Neuronal stem cell (in vitro differentiated cells): ENCODE results near the gene ULK2.
A peak's percentile ranks its signal among the peaks of the same experiment; 100 is the strongest.

Experiments
- DNase-seq: peaks from one replicate; pipeline ENCODE4 v3.0.0-alpha.2; 2013; ENCODE audit warnings: low spot score
- H2AFZ ChIP-seq: one replicate; pipeline ENCODE4 v1.6.1; 2013; ENCODE audit warnings: mild to moderate bottlenecking, low read length, inconsistent platforms
- H2AK5ac ChIP-seq: 2 replicates; pipeline ENCODE4 v1.6.1; 2013; ENCODE audit warnings: low read depth, mild to moderate bottlenecking, inconsistent platforms, low read length, moderate library complexity, mixed read lengths
- H2BK120ac ChIP-seq: 2 replicates; pipeline ENCODE4 v1.6.1; 2013; ENCODE audit warnings: low read depth, mild to moderate bottlenecking, inconsistent platforms, low read length, moderate library complexity, mixed read lengths
- H2BK12ac ChIP-seq: one replicate; pipeline ENCODE4 v1.6.1; 2013; ENCODE audit warnings: low read length, inconsistent platforms
- H2BK15ac ChIP-seq: 2 replicates; pipeline ENCODE4 v1.6.1; 2013; ENCODE audit warnings: mild to moderate bottlenecking, low read length, inconsistent platforms, mixed read lengths
- H2BK5ac ChIP-seq: one replicate; pipeline ENCODE4 v1.6.1; 2013; ENCODE audit warnings: inconsistent platforms, mild to moderate bottlenecking, low read length, moderate library complexity
- H3K14ac ChIP-seq: one replicate; pipeline ENCODE4 v1.6.1; 2013; ENCODE audit warnings: low read length, inconsistent platforms
- H3K18ac ChIP-seq: 2 replicates; pipeline ENCODE4 v1.6.1; 2013; ENCODE audit warnings: low read length, inconsistent platforms
- H3K23ac ChIP-seq: 2 replicates; pipeline ENCODE4 v1.6.1; 2013; ENCODE audit warnings: low read depth, mild to moderate bottlenecking, mixed read lengths, low read length, inconsistent platforms; ENCODE audit not compliant: poor library complexity
- H3K27ac ChIP-seq: replicated peaks from 3 replicates; pipeline ENCODE4 v1.5.1; 2013; ENCODE audit warnings: low read length, inconsistent platforms
- H3K27me3 ChIP-seq, 3 experiments: 2 replicates each; pipeline ENCODE4 v1.6.1; 2013; ENCODE audit warnings: low read length in 3 of 3, mild to moderate bottlenecking in 2 of 3, inconsistent platforms in 1 of 3, low read depth in 1 of 3, mixed read lengths in 1 of 3, moderate library complexity in 1 of 3; ENCODE audit not compliant: control insufficient read depth in 3 of 3, insufficient read depth in 3 of 3
- H3K36me3 ChIP-seq, 2 donors: replicated peaks in 1 of 2; 2 replicates each; pipeline ENCODE4 v1.6.1; 2013; ENCODE audit warnings: low read length in 2 of 2; ENCODE audit not compliant: control insufficient read depth in 2 of 2, insufficient read depth in 2 of 2
- H3K4ac ChIP-seq: 2 replicates; pipeline ENCODE4 v1.6.1; 2013; ENCODE audit warnings: inconsistent platforms, mild to moderate bottlenecking, low read length, moderate library complexity
- H3K4me1 ChIP-seq, 2 donors: 1 replicate in 1 of 2; 2 replicates in 1 of 2; pipeline ENCODE4 v1.6.1; 2013; ENCODE audit warnings: low read length in 2 of 2, low read depth in 1 of 2; ENCODE audit not compliant: control insufficient read depth in 2 of 2, insufficient read depth in 1 of 2
- H3K4me2 ChIP-seq: one replicate; pipeline ENCODE4 v1.6.1; 2013; ENCODE audit warnings: mild to moderate bottlenecking, low read length, inconsistent platforms; ENCODE audit not compliant: insufficient read depth, poor library complexity, severe bottlenecking
- H3K4me3 ChIP-seq, 2 donors: 2 replicates each; pipeline ENCODE4 v1.5.1; 2013; ENCODE audit warnings: low read length in 2 of 2, mild to moderate bottlenecking in 2 of 2, inconsistent platforms in 1 of 2, moderate library complexity in 1 of 2
- H3K79me1 ChIP-seq: one replicate; pipeline ENCODE4 v1.6.1; 2013; ENCODE audit warnings: low read depth, mild to moderate bottlenecking, inconsistent platforms, low read length, moderate library complexity
- H3K9ac ChIP-seq: one replicate; pipeline ENCODE4 v1.6.1; 2013; ENCODE audit warnings: mild to moderate bottlenecking, low read depth, low read length, inconsistent platforms; ENCODE audit not compliant: poor library complexity
- H3K9me3 ChIP-seq, 2 donors: replicated peaks in 1 of 2; 2 replicates each; pipeline versions ENCODE3 to v1.6.1; 2013; ENCODE audit warnings: low read length in 2 of 2, mild to moderate bottlenecking in 2 of 2, inconsistent platforms in 1 of 2, low read depth in 1 of 2, mixed read lengths in 1 of 2, moderate library complexity in 1 of 2; ENCODE audit not compliant: control insufficient read depth in 2 of 2, insufficient read depth in 1 of 2
- H4K8ac ChIP-seq: one replicate; pipeline ENCODE4 v1.6.1; 2013; ENCODE audit warnings: low read depth, mild to moderate bottlenecking, inconsistent platforms, low read length, moderate library complexity
- H4K91ac ChIP-seq: one replicate; pipeline ENCODE4 v1.6.1; 2013; ENCODE audit warnings: low read length, low read depth, mild to moderate bottlenecking, inconsistent platforms; ENCODE audit not compliant: poor library complexity
- WGBS, 2 donors: extraction: QIAGEN DNeasy Blood & Tissue Kit; methylation state at CpG; one replicate each; pipeline ENCODE4 v1.1.7; 2013; ENCODE audit warnings: missing lambda C conversion rate in 2 of 2, mixed read lengths in 1 of 2; ENCODE audit not compliant: insufficient read length in 2 of 2, insufficient replicate concordance in 1 of 2; ENCODE audit errors: extremely low coverage in 2 of 2; 5-methylcytosine and 5-hydroxymethylcytosine counted together

The ULK2 gene

DNA sequence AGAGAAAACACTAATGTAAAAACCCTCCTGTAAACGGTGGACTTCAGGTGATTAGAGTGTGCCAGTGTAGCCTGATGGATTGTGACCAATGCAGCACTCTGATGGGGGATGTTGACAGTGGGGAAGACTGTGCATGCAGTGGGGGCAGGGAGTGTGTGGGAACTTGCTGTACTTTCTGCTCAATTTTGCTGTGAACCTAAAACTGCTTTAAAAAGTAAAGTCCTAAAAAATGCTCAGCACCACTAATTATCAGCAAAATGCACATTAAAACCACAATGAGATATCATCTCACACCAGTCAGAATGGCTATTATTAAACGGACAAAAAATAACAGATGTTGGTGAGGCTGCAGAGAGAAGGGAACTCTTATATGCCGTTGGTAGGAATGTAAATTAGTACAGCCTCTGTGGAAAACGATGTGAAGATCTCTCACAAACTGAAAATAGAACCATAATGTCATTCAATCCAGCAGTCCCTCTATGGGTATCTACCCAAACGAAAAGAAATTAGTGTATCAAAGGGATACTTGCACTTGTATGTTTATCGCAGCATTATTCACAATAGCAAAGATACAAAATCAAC lies 9.7 kb upstream of the ULK2 start:
- H3K27ac ChIP-seq: no peak overlapping the region
- H3K18ac ChIP-seq: no peak overlapping the region
- no peak for DNase-seq
- H3K9me3 ChIP-seq: no peaks in the 10 kb centered on the region
- H3K36me3 ChIP-seq: no peaks in the 10 kb centered on the region
- no peak overlapping the region for H3K4me3 ChIP-seq
- no peak overlapping the region for H4K91ac ChIP-seq
- H3K27me3 ChIP-seq: peaks cover 0 to 2% (median 0%) of the 10 kb centered on the region in 3 experiments
- no peak overlapping the region for H2AFZ ChIP-seq
- no peak overlapping the region for H3K4ac ChIP-seq
- H3K14ac ChIP-seq: no peak overlapping the region
- no peaks in the 10 kb centered on the region for H3K4me1 ChIP-seq
- no peak overlapping the region for H2BK12ac ChIP-seq
- no peak overlapping the region for H3K23ac ChIP-seq
- no peak overlapping the region for H3K9ac ChIP-seq
- no peak overlapping the region for H2BK5ac ChIP-seq
- H2AK5ac ChIP-seq: no peak overlapping the region
- WGBS, 2 donors: no CpG with 5 or more reads among the region's 6 CpGs
- H4K8ac ChIP-seq: no peak overlapping the region
- no peak overlapping the region for H3K4me2 ChIP-seq
- no peak overlapping the region for H2BK120ac ChIP-seq
- no peaks in the 10 kb centered on the region for H3K79me1 ChIP-seq
- H2BK15ac ChIP-seq: no peak overlapping the region

- no peak overlapping the region for H2BK15ac ChIP-seq
- H3K9me3 ChIP-seq: no peaks in the 10 kb centered on the region
- no peak overlapping the region for H2AK5ac ChIP-seq
- H3K4me2 ChIP-seq: no peak overlapping the region
- no peak overlapping the region for H3K18ac ChIP-seq
- no peak overlapping the region for H3K14ac ChIP-seq
- H4K8ac ChIP-seq: no peak overlapping the region
- no peak overlapping the region for H2BK12ac ChIP-seq
- WGBS, 2 donors: no CpG with 5 or more reads among the region's 13 CpGs
- no peak for DNase-seq
- no peak overlapping the region for H2AFZ ChIP-seq
- no peak overlapping the region for H3K4ac ChIP-seq
- no peak overlapping the region for H4K91ac ChIP-seq
- H3K4me3 ChIP-seq: peak overlapping the region in 1 of 2 donors; percentile 32
- no peak overlapping the region for H2BK120ac ChIP-seq
- H3K79me1 ChIP-seq: no peaks in the 10 kb centered on the region
- no peak overlapping the region for H3K27ac ChIP-seq
- H2BK5ac ChIP-seq: no peak overlapping the region
- H3K27me3 ChIP-seq: peaks cover 0 to 2% (median 0%) of the 10 kb centered on the region in 3 experiments
- no peaks in the 10 kb centered on the region for H3K4me1 ChIP-seq
- H3K36me3 ChIP-seq: no peaks in the 10 kb centered on the region
- no peak overlapping the region for H3K23ac ChIP-seq
- no peak overlapping the region for H3K9ac ChIP-seq
Measured at GRCh38 chr17:19876529-19877161, 8.9 kb upstream of the ULK2 start.

DNA sequence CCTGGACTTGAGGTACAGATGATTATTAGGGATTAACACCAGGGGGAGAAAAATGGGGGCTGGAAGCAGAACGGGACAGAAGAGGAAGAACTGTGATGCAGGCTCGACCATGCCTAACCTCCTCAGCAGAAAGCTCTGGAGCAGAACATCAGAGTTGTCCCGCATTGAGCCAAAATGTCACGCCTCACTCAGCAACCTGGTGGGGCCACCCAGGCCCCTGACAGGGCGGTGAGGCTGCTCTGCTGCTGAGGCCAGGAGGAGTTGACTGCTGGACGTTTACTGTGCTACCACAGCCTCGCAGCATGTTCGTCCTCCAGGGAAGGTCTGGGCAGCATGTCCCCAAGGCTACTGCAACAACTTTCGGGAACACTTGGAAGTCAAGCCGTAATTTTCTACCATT lies 6.5 kb upstream of the ULK2 start:
- DNase-seq: no peak
- Histone ChIP-seq H2BK120ac (no peak overlapping the region), H3K9me3 (peaks cover 0 to under 1% of the 10 kb centered on the region in 2 donors), H3K9ac (no peak overlapping the region), H2BK15ac (no peak overlapping the region), H2AK5ac (no peak overlapping the region), H3K79me1 (no peaks in the 10 kb centered on the region), H3K27me3 (peaks cover 0 to 2% (median 0%) of the 10 kb centered on the region in 3 experiments), H2BK5ac (no peak overlapping the region), H2AFZ (no peak overlapping the region), H3K18ac (no peak overlapping the region), H4K8ac (no peak overlapping the region), H3K36me3 (no peaks in the 10 kb centered on the region), H3K14ac (no peak overlapping the region), H3K4ac (no peak overlapping the region), H3K27ac (no peak overlapping the region), H4K91ac (no peak overlapping the region), H3K4me3 (no peak overlapping the region), H3K4me2 (no peak overlapping the region), H2BK12ac (no peak overlapping the region), H3K4me1 (no peaks in the 10 kb centered on the region), H3K23ac (no peak overlapping the region)
- WGBS, 2 donors: no CpG with 5 or more reads among the region's 10 CpGs

GRCh38 chr17:19873346-19873745 lies 5.6 kb upstream of the ULK2 start:
- H2BK12ac ChIP-seq: no peak overlapping the region
- H3K27ac ChIP-seq: no peak overlapping the region
- H2BK15ac ChIP-seq: no peak overlapping the region
- no peaks in the 10 kb centered on the region for H3K4me1 ChIP-seq
- no peak overlapping the region for H3K4me3 ChIP-seq
- peaks cover 0 to 3% (median 2%) of the 10 kb centered on the region in 3 experiments for H3K27me3 ChIP-seq
- peaks cover 0 to 9% of the 10 kb centered on the region in 2 donors for H3K9me3 ChIP-seq
- no peak overlapping the region for H3K4ac ChIP-seq
- no peak overlapping the region for H2BK5ac ChIP-seq
- H3K79me1 ChIP-seq: no peaks in the 10 kb centered on the region
- H3K36me3 ChIP-seq: no peaks in the 10 kb centered on the region
- no peak overlapping the region for H3K4me2 ChIP-seq
- no peak overlapping the region for H2AFZ ChIP-seq
- H3K9ac ChIP-seq: no peak overlapping the region
- H2AK5ac ChIP-seq: no peak overlapping the region
- no CpG with 5 or more reads among the region's 3 CpGs for WGBS, 2 donors
- no peak overlapping the region for H4K91ac ChIP-seq
- H3K18ac ChIP-seq: no peak overlapping the region
- no peak overlapping the region for H3K14ac ChIP-seq
- H3K23ac ChIP-seq: no peak overlapping the region
- no peak overlapping the region for H2BK120ac ChIP-seq
- H4K8ac ChIP-seq: no peak overlapping the region
- no peak for DNase-seq
